HG03066 (cell line): ENCODE results near the gene STEAP1.
"Not testable (repeated sequence)": the region's sequence is repeated elsewhere in the genome, so short reads cannot be mapped to it uniquely, and the experiment has no call there.

ENCODE experiments used
- ATAC-seq: cut with Tn5 transposase; IDR thresholded peaks from one replicate; pipeline ENCODE4 v1.9.1; 2021; ENCODE audit warnings: low read depth; ENCODE audit not compliant: unreplicated experiment

The STEAP1 gene

GRCh38 chr7:90172624-90173023 is 18.4 kb downstream of the STEAP1 start:
- no peak for ATAC-seq

- peak; percentile 96 for ATAC-seq
Observed at GRCh38 chr7:90173127-90173844, 19.0 kb downstream of the STEAP1 start.

- no peak for ATAC-seq
Observed at GRCh38 chr7:90175667-90176066, 21.4 kb downstream of the STEAP1 start.

- no peak for ATAC-seq
Observed at GRCh38 chr7:90176195-90176594, 21.9 kb downstream of the STEAP1 start.

GRCh38 chr7:90178166-90178565 is 23.9 kb downstream of the STEAP1 start:
- no peak for ATAC-seq

- ATAC-seq, result peak; percentile 86
Observed at GRCh38 chr7:90178679-90179278, 24.5 kb downstream of the STEAP1 start.

- ATAC-seq, result no peak
Observed at GRCh38 chr7:90180011-90180585, 25.8 kb downstream of the STEAP1 start.

GRCh38 chr7:90180649-90181048 is 26.4 kb downstream of the STEAP1 start:
- no peak for ATAC-seq

- no peak for ATAC-seq
Observed at GRCh38 chr7:90181485-90181884, 27.2 kb downstream of the STEAP1 start.

GRCh38 chr7:90186290-90186689 is 32.0 kb downstream of the STEAP1 start:
- ATAC-seq, result not testable (repeated sequence)

- no peak for ATAC-seq
Observed at GRCh38 chr7:90187507-90188050, 33.3 kb downstream of the STEAP1 start.

GRCh38 chr7:90188281-90188680 is 34.0 kb downstream of the STEAP1 start:
- ATAC-seq, result peak; percentile 79

GRCh38 chr7:90190995-90191394 is 36.7 kb downstream of the STEAP1 start:
- no peak for ATAC-seq

- ATAC-seq, result no peak
Observed at GRCh38 chr7:90191648-90192047, 37.4 kb downstream of the STEAP1 start.

GRCh38 chr7:90192876-90193750 is 38.8 kb downstream of the STEAP1 start:
- no peak for ATAC-seq

GRCh38 chr7:90194911-90195809 is 40.9 kb downstream of the STEAP1 start:
- ATAC-seq, result no peak

GRCh38 chr7:90201500-90202195 is 47.4 kb downstream of the STEAP1 start:
- no peak for ATAC-seq

- ATAC-seq, result no peak
Observed at GRCh38 chr7:90207956-90208355, 53.7 kb downstream of the STEAP1 start.

GRCh38 chr7:90209776-90210175 is 55.5 kb downstream of the STEAP1 start:
- no peak for ATAC-seq
